PC-3 (cell line): Measurements from ENCODE around the gene NCAPG2. TPM values are rescaled to one million over a fixed set of nuclear protein-coding genes. Genes with fewer than 3 reads are reported as not detected.

ENCODE experiments used
- ATAC-seq: fragments of 200-7000 bp; cut with Tn5 transposase; 2 replicates; pipeline ENCODE4 v1.9.1; 2020; ENCODE audit warnings: mild to moderate bottlenecking, moderate library complexity
- BruUV-seq: library from RNA; stranded (reverse); fragments of 400-500 nt; replicated peaks from 2 replicates; lab custom pipeline; 2021; lab: Mats Ljungman, UMichigan
- CTCF ChIA-PET: fragments of 300-600 bp; sonication (Branson Sonifier 250); formaldehyde crosslinking; loops from one replicate; lab custom pipeline; 2022; ENCODE audit warnings: antibody characterized with exemption; lab: Charles Lee
- POLR2A ChIA-PET: fragments of 300-600 bp; sonication (Branson Sonifier 250); formaldehyde crosslinking; loops from one replicate; lab custom pipeline; 2022; ENCODE audit warnings: antibody characterized with exemption; ENCODE audit not compliant: unreplicated experiment; lab: Charles Lee
- DNase-seq: peaks from one replicate; pipeline ENCODE4 v3.0.0-alpha.2; 2015
- H2AFZ ChIP-seq: fragments of 300-600 bp; sonication (generic); 2 replicates; pipeline ENCODE4 v1.6.0; 2016; ENCODE audit warnings: antibody characterized with exemption, low read length
- H3F3A ChIP-seq: fragments of 300-600 bp; sonication (generic); one replicate; pipeline ENCODE4 v1.6.0; 2017; ENCODE audit warnings: antibody characterized with exemption, low read length, control low read depth, mild to moderate bottlenecking; ENCODE audit not compliant: unreplicated experiment
- H3K27ac ChIP-seq: fragments of 300-600 bp; sonication (generic); 2 replicates; pipeline ENCODE4 v1.5.1; 2016; ENCODE audit warnings: mild to moderate bottlenecking, low read length
- H3K27me3 ChIP-seq: fragments of 300-600 bp; sonication (generic); 2 replicates; pipeline ENCODE4 v1.6.1; 2016; ENCODE audit warnings: low read length, mixed read lengths
- H3K36me3 ChIP-seq: fragments of 300-600 bp; sonication (generic); 2 replicates; pipeline ENCODE4 v1.6.1; 2016; ENCODE audit warnings: low read depth, mixed run types, low read length, mixed read lengths
- H3K4me1 ChIP-seq: fragments of 300-600 bp; sonication (generic); 2 replicates; pipeline ENCODE4 v1.5.1; 2016; ENCODE audit warnings: low read length; ENCODE audit not compliant: insufficient read depth
- H3K4me2 ChIP-seq: fragments of 300-600 bp; sonication (generic); 2 replicates; pipeline ENCODE4 v1.6.0; 2016; ENCODE audit warnings: low read length
- H3K4me3 ChIP-seq: fragments of 300-600 bp; sonication (generic); 2 replicates; pipeline ENCODE4 v1.5.1; 2016; ENCODE audit warnings: mild to moderate bottlenecking, low read length, mixed read lengths
- H3K79me2 ChIP-seq: fragments of 300-600 bp; sonication (generic); 2 replicates; pipeline ENCODE4 v1.6.1; 2017; ENCODE audit warnings: low read length, mixed read lengths
- H3K9ac ChIP-seq: fragments of 300-600 bp; sonication (generic); 2 replicates; pipeline ENCODE4 v1.6.0; 2016; ENCODE audit warnings: mild to moderate bottlenecking, low read length
- H3K9me2 ChIP-seq: fragments of 300-600 bp; sonication (generic); replicated peaks from 2 replicates; pipeline ENCODE4 v1.6.1; 2016; ENCODE audit warnings: mixed run types, low read length, mixed read lengths
- H3K9me3 ChIP-seq: fragments of 300-600 bp; sonication (generic); 2 replicates; pipeline ENCODE4 v1.6.1; 2016; ENCODE audit warnings: low read length, mixed read lengths
- H4K20me1 ChIP-seq: fragments of 300-600 bp; sonication (generic); 2 replicates; pipeline ENCODE4 v1.6.1; 2016; ENCODE audit warnings: low read length, mixed read lengths
- CTCF ChIP-seq: fragments of 300-600 bp; sonication (generic); conservative IDR thresholded peaks from 2 replicates; pipeline ENCODE4 v1.5.1; 2017; ENCODE audit warnings: antibody characterized with exemption, low read depth, mild to moderate bottlenecking, low read length
- EZH2 ChIP-seq: fragments of 300-600 bp; sonication (generic); IDR thresholded peaks from one replicate; pipeline ENCODE4 v1.6.1; 2017; ENCODE audit warnings: antibody characterized with exemption, mild to moderate bottlenecking, low read length; ENCODE audit not compliant: unreplicated experiment
- EZH2phosphoT487 ChIP-seq: fragments of 300-600 bp; sonication (generic); IDR thresholded peaks from 2 replicates; pipeline ENCODE4 v1.6.1; 2018; ENCODE audit warnings: mild to moderate bottlenecking, antibody characterized with exemption, low read length, borderline replicate concordance
- intact Hi-C: fragments of 100-400 bp; cut with micrococcal nuclease; formaldehyde crosslinking; loops from 2 replicates; pipeline ENCODE4 v1.9.0; 2023
- total RNA-seq: library from RNA; depleted of rRNA; stranded (reverse); fragments of >200 nt; gene quantifications from 2 replicates; pipeline ENCODE4 v1.2.3, GENCODE V29; 2014

NCAPG2 gene
- total RNA-seq, 1 experiment from 2014 or later: 49.2 TPM

GRCh38 chr7:158728911-158729645 lies 24.5 kb upstream of the NCAPG2 start:
- H2AFZ ChIP-seq: no peak overlapping the region
- H3K27ac ChIP-seq: no peak overlapping the region
- TF ChIP-seq CTCF: no peak
- TF ChIP-seq EZH2: no peak
- no peak for TF ChIP-seq EZH2phosphoT487
- H3K79me2 ChIP-seq: no peaks in the 10 kb centered on the region
- H3K9ac ChIP-seq: no peak overlapping the region
- no peaks in the 10 kb centered on the region for H4K20me1 ChIP-seq
- H3K36me3 ChIP-seq: peaks cover 1% of the 10 kb centered on the region; the same call in 1 of the 2 replicates
- no peaks in the 10 kb centered on the region for H3K27me3 ChIP-seq
- DNase-seq: no peak
- H3K9me2 ChIP-seq: no peaks in the 10 kb centered on the region
- ChIA-PET CTCF (no interaction called here), POLR2A (no interaction called here)
- no peak overlapping the region for H3K4me3 ChIP-seq
- H3K4me2 ChIP-seq: no peak overlapping the region
- no peaks in the 10 kb centered on the region for H3F3A ChIP-seq
- H3K9me3 ChIP-seq: no peaks in the 10 kb centered on the region
- BruUV-seq: no TSS peak
- H3K4me1 ChIP-seq: no peaks in the 10 kb centered on the region
- ATAC-seq: no peak
- intact Hi-C loops: no loop called here

- H3K4me1 ChIP-seq: no peaks in the 10 kb centered on the region
- DNase-seq (no peak), ATAC-seq (no peak)
- no peaks in the 10 kb centered on the region for H4K20me1 ChIP-seq
- H3K4me2 ChIP-seq: no peak overlapping the region
- H3K9ac ChIP-seq: no peak overlapping the region
- no peaks in the 10 kb centered on the region for H3K27me3 ChIP-seq
- TF ChIP-seq EZH2 (no peak), CTCF (no peak), EZH2phosphoT487 (no peak)
- intact Hi-C loops: no loop called here
- H3K27ac ChIP-seq: no peak overlapping the region
- no peak overlapping the region for H2AFZ ChIP-seq
- H3F3A ChIP-seq: no peaks in the 10 kb centered on the region
- no peaks in the 10 kb centered on the region; the same call in 1 of the 2 replicates for H3K36me3 ChIP-seq
- H3K9me2 ChIP-seq: no peaks in the 10 kb centered on the region
- no peak overlapping the region for H3K4me3 ChIP-seq
- H3K9me3 ChIP-seq: no peaks in the 10 kb centered on the region
- ChIA-PET POLR2A (no interaction called here), CTCF (interaction anchor here (0.6 kb wide), 1 partner anchor 1341 kb away, joined by 3 read pairs; no protein-coding TSS in a partner anchor)
- BruUV-seq: no TSS peak
- H3K79me2 ChIP-seq: no peaks in the 10 kb centered on the region
Measured at GRCh38 chr7:158727690-158728089, 23.1 kb upstream of the NCAPG2 start.

- no peaks in the 10 kb centered on the region for H3K27me3 ChIP-seq
- no peaks in the 10 kb centered on the region for H4K20me1 ChIP-seq
- no peak for TF ChIP-seq EZH2
- TF ChIP-seq CTCF: no peak
- no peak for TF ChIP-seq EZH2phosphoT487
- H3K36me3 ChIP-seq: no peaks in the 10 kb centered on the region; the same call in 1 of the 2 replicates
- no peaks in the 10 kb centered on the region for H3K9me3 ChIP-seq
- intact Hi-C loops: no loop called here
- ChIA-PET POLR2A (interaction anchor here (0.5 kb wide), 1 partner anchor 137 kb away, joined by 10 read pairs; no protein-coding TSS in a partner anchor), CTCF (no interaction called here)
- H3K4me3 ChIP-seq: no peak overlapping the region
- H3F3A ChIP-seq: no peaks in the 10 kb centered on the region
- DNase-seq (no peak), ATAC-seq (peak; percentile 8)
- no TSS peak for BruUV-seq
- H3K79me2 ChIP-seq: no peaks in the 10 kb centered on the region
- no peak overlapping the region for H2AFZ ChIP-seq
- H3K4me1 ChIP-seq: no peaks in the 10 kb centered on the region
- no peak overlapping the region for H3K9ac ChIP-seq
- no peak overlapping the region for H3K27ac ChIP-seq
- H3K9me2 ChIP-seq: no peaks in the 10 kb centered on the region
- H3K4me2 ChIP-seq: no peak overlapping the region
Measured at GRCh38 chr7:158726277-158726807, 21.7 kb upstream of the NCAPG2 start.
